ENCODE measurements around the gene PER2.
"Not testable (repeated sequence)": the region's sequence is repeated elsewhere in the genome, so short reads cannot be mapped to it uniquely, and the experiment has no call there.

PER2 gene

GRCh38 chr2:238287737-238288649, at the start of gene PER2:
TSS of gene PER2 (minus strand) at chr2:238288610. CDS start at chr2:238277936, 10,674 bp downstream.
- peak; percentile 62 for DNase-seq

GRCh38 chr2:238337846-238338245, 49.4 kb upstream of the PER2 start:
- no peak for DNase-seq

GRCh38 chr2:238336793-238337444, 48.5 kb upstream of the PER2 start:
- no peak for DNase-seq

- no peak for DNase-seq
Observed at GRCh38 chr2:238336151-238336550, 47.7 kb upstream of the PER2 start.

- not testable (repeated sequence) for DNase-seq
Observed at GRCh38 chr2:238335591-238335990, 47.2 kb upstream of the PER2 start.

GRCh38 chr2:238334885-238335284, 46.5 kb upstream of the PER2 start:
- DNase-seq = no peak

- DNase-seq = no peak
Observed at GRCh38 chr2:238331916-238332315, 43.5 kb upstream of the PER2 start.

GRCh38 chr2:238330391-238330790, 42.0 kb upstream of the PER2 start:
- DNase-seq = no peak

GRCh38 chr2:238327751-238328150, 39.3 kb upstream of the PER2 start:
- DNase-seq = no peak

GRCh38 chr2:238326801-238327365, 38.5 kb upstream of the PER2 start:
- DNase-seq = no peak

GRCh38 chr2:238325694-238326093, 37.3 kb upstream of the PER2 start:
- DNase-seq = no peak

GRCh38 chr2:238324248-238324647, 35.8 kb upstream of the PER2 start:
- not testable (repeated sequence) for DNase-seq

GRCh38 chr2:238322001-238322411, 33.6 kb upstream of the PER2 start:
- DNase-seq = no peak

GRCh38 chr2:238321467-238321866, 33.1 kb upstream of the PER2 start:
- no peak for DNase-seq

- DNase-seq = no peak
Observed at GRCh38 chr2:238320648-238321281, 32.4 kb upstream of the PER2 start.

GRCh38 chr2:238320246-238320647, 31.8 kb upstream of the PER2 start, which contains the start of gene TRAF3IP1:
TSS of gene TRAF3IP1 (plus strand) at chr2:238320518. CDS start at chr2:238320663, 145 bp downstream.
- peak; percentile 85 for DNase-seq

- DNase-seq = no peak
Observed at GRCh38 chr2:238315031-238315595, 26.7 kb upstream of the PER2 start.

- DNase-seq = no peak
Observed at GRCh38 chr2:238314576-238314975, 26.2 kb upstream of the PER2 start.

- DNase-seq = no peak
Observed at GRCh38 chr2:238313991-238314350, 25.6 kb upstream of the PER2 start.

- DNase-seq = no peak
Observed at GRCh38 chr2:238313289-238313990, 25.0 kb upstream of the PER2 start.

- DNase-seq = not testable (repeated sequence)
Observed at GRCh38 chr2:238310721-238311120, 22.3 kb upstream of the PER2 start.

- no peak for DNase-seq
Observed at GRCh38 chr2:238308177-238308576, 19.8 kb upstream of the PER2 start.
